ENCODE results near the gene IWS1. TPM values are rescaled to one million over a fixed set of nuclear protein-coding genes. Genes with fewer than 3 reads are reported as not detected.
"Not testable (repeated sequence)": the region's sequence is repeated elsewhere in the genome, so short reads cannot be mapped to it uniquely, and the experiment has no call there.

The IWS1 gene
- total RNA-seq, 1 donor from 2014 or later: 39.3 TPM

DNA sequence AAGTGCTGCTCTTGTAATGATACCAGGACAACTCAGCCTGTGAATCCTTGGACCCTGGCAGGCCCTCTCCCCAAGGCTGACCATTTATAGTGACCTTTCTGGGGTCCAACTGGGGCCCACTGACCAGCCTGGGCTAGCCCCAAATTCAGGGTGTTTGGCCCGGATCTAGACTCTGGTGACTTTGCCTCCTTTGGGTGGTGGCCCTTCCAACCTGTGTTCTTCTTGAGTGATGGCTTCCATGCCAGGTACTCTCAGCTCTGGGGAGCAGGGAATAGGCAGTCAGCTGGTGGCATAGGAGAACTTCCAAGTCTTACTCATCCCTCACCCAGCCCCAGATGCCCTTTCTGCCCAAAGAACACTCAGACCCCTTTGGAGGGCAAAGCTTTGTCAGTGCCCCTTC lies 19.5 kb upstream of the IWS1 start:
- no peak overlapping the region for H3K27ac ChIP-seq
- TF ChIP-seq, protein P1, sequence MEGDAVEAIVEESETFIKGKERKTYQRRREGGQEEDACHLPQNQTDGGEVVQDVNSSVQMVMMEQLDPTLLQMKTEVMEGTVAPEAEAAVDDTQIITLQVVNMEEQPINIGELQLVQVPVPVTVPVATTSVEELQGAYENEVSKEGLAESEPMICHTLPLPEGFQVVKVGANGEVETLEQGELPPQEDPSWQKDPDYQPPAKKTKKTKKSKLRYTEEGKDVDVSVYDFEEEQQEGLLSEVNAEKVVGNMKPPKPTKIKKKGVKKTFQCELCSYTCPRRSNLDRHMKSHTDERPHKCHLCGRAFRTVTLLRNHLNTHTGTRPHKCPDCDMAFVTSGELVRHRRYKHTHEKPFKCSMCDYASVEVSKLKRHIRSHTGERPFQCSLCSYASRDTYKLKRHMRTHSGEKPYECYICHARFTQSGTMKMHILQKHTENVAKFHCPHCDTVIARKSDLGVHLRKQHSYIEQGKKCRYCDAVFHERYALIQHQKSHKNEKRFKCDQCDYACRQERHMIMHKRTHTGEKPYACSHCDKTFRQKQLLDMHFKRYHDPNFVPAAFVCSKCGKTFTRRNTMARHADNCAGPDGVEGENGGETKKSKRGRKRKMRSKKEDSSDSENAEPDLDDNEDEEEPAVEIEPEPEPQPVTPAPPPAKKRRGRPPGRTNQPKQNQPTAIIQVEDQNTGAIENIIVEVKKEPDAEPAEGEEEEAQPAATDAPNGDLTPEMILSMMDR (IDR thresholded peaks at IDR 0.05): no peak
- no peak overlapping the region for H3K4me3 ChIP-seq
- no peaks in the 10 kb centered on the region for H3K9me3 ChIP-seq
- no peak for ATAC-seq
- intact Hi-C loops (cut with DNase I): no loop called here
- H3K4me1 ChIP-seq: no peaks in the 10 kb centered on the region
- H3K36me3 ChIP-seq: no peaks in the 10 kb centered on the region
- no peak for DNase-seq
- no peaks in the 10 kb centered on the region for H3K27me3 ChIP-seq

DNA sequence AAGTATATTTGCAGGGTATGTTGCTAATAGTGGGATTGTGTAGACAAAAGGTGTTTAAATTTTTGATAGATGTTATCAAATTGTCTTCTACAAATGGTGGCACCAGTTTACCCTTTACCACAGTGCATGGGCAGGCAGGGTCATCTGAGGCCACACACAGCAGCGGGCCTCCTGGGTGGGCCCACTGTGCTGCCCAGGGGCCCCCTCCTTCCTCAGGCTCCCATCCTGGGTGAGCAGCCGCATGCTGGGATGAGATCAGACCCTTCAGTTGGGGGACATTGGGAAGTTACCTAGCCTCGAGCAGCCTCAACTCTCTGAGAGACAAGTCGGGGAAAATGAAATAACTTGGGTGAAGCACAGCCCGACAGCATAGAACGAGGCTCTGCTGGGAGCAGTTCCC lies 18.9 kb upstream of the IWS1 start:
- no peaks in the 10 kb centered on the region for H3K4me1 ChIP-seq
- no peak overlapping the region for H3K4me3 ChIP-seq
- DNase-seq (no peak), ATAC-seq (no peak)
- TF ChIP-seq, protein P1 (IDR thresholded peaks at IDR 0.05): no peak
- intact Hi-C loops (cut with DNase I): no loop called here
- no peaks in the 10 kb centered on the region for H3K27me3 ChIP-seq
- H3K9me3 ChIP-seq: no peaks in the 10 kb centered on the region
- no peak overlapping the region for H3K27ac ChIP-seq
- H3K36me3 ChIP-seq: no peaks in the 10 kb centered on the region

DNA sequence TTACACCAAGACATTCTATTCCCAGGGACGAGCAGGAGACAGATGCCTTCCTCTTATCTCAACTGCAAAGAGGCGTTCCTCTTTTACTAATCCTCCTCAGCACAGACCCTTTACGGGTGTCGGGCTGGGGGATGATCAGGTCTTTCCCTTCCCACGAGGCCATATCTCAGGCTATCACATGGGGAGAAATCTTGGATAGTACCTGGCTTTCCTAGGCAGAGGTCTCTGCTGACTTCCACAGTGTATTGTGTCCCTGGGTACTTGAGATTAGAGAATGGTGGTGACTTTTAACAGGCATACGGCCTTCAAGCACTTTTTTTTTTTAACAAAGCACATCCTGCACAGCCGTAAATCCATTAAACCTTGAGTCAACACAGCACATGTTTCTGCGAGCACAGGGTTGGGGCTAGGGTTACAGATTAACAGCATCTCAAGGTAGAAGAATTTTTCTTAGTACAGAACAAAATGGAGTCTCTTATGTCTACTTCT lies 16.8 kb upstream of the IWS1 start:
- H3K27ac ChIP-seq; DNase-seq; intact Hi-C loops (cut with DNase I); H3K4me1 ChIP-seq; H3K36me3 ChIP-seq; H3K4me3 ChIP-seq; H3K9me3 ChIP-seq; H3K27me3 ChIP-seq; ATAC-seq: not testable (repeated sequence)

DNA sequence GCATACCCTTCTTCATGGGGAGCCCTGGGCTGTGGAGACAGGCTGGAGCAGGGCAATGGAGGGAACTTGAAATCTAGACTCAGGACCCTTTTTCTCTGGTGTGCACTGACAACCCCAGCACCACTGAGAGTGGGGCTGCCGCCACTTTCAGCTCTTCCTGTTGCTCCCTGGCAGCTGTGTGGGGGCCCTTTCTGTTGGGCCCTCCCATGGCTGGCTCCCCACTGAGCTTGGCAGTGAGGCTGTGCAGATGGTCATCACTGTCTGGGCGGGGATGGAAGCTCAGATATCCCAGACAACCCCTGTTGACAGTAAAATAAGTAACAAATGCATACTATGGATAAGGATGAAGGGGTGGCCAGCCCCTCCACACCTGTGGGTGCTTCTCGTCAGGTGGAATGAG lies 15.9 kb upstream of the IWS1 start:
- H3K27me3 ChIP-seq: no peaks in the 10 kb centered on the region
- H3K4me1 ChIP-seq: no peaks in the 10 kb centered on the region
- TF ChIP-seq, protein P1 (IDR thresholded peaks at IDR 0.05): no peak
- no peak overlapping the region for H3K4me3 ChIP-seq
- ATAC-seq (no peak), DNase-seq (no peak)
- H3K36me3 ChIP-seq: no peaks in the 10 kb centered on the region
- H3K27ac ChIP-seq: no peak overlapping the region
- intact Hi-C loops (cut with DNase I): no loop called here
- H3K9me3 ChIP-seq: no peaks in the 10 kb centered on the region

DNA sequence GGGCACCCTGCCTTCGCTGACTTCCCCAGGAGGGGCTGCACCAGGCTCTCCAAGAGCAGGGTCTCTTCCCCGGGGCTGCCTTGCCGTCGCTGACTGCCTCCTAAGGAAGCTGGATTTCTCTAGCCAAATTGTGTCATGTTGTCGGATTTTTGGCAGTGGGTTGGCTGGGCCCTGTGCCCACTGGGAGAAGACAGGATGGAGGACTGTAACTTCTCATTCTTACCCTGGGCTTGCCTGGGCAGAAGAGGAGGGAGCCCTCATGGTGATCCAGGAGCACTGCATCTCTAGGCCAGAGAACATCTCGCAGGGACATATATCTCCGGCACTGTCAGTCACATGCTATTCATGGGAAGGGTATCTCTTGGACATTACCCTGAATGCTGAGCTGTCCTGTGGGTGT lies 15.5 kb upstream of the IWS1 start:
- intact Hi-C loops (cut with DNase I): no loop called here
- no peaks in the 10 kb centered on the region for H3K4me1 ChIP-seq
- H3K27me3 ChIP-seq: no peaks in the 10 kb centered on the region
- no peaks in the 10 kb centered on the region for H3K9me3 ChIP-seq
- ATAC-seq (no peak), DNase-seq (no peak)
- no peaks in the 10 kb centered on the region for H3K36me3 ChIP-seq
- H3K27ac ChIP-seq: no peak overlapping the region
- H3K4me3 ChIP-seq: no peak overlapping the region
- TF ChIP-seq, protein P1 (IDR thresholded peaks at IDR 0.05): no peak

DNA sequence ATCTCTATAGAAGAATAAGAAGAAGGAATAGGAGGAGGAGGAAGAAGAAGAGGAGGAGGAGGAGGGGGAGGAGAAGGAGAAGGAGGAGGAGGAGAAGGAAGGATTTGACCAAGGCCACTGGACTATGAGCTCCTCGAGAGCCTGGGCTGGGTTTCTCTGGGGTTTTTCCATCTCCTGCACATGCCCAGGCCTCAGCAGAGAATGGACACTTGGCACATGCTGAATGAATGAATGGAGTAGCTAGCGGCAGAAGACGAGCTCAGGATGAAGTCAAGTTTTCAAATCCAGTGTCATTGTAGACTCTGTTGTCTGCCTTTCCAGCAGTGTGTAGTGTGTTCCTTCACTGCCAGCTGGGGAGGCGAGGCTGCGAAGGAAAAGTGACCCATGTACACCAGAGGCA lies 11.4 kb upstream of the IWS1 start:
- H3K27ac ChIP-seq: no peak overlapping the region
- TF ChIP-seq, protein P1 (IDR thresholded peaks at IDR 0.05): no peak
- no peaks in the 10 kb centered on the region for H3K27me3 ChIP-seq
- DNase-seq (no peak), ATAC-seq (no peak)
- no peak overlapping the region for H3K4me3 ChIP-seq
- H3K4me1 ChIP-seq: no peaks in the 10 kb centered on the region
- no peaks in the 10 kb centered on the region for H3K36me3 ChIP-seq
- intact Hi-C loops (cut with DNase I): no loop called here
- no peaks in the 10 kb centered on the region for H3K9me3 ChIP-seq

Measured in upper lobe of right lung (tissue), 1 donor.